Measurements from ENCODE around the gene RBMS3.

DNA sequence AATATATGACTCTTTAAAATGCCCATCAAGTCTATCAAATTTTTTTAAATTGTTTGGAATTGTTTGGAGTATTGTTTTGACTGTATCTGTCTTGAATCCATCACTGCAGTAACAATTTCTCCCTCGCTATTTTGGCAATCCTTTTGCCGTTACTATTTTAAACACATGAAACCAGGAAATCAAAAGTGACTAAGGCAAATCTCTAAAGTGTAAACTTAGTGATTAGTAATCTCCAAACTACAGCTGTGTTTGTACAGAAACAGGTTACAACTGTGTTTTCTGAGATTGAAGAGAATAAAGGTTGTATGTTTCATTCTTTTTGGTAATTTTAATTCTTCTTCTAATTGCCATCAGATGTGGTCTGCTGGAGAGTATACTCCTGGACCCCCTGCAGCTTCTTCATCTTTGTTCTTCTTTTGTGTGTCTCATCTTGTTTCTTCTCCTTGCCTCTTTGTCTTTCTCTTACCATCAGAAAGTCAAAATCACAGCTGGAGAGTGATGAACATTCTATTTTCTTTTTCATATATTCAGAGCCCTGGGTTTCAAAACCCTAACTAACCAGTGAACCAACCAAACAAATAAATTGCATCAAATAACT, 465.4 kb downstream of the RBMS3 start:
- TF ChIP-seq EP300 (IDR thresholded peaks at IDR 0.05) = no peak
- TF ChIP-seq, protein P1, sequence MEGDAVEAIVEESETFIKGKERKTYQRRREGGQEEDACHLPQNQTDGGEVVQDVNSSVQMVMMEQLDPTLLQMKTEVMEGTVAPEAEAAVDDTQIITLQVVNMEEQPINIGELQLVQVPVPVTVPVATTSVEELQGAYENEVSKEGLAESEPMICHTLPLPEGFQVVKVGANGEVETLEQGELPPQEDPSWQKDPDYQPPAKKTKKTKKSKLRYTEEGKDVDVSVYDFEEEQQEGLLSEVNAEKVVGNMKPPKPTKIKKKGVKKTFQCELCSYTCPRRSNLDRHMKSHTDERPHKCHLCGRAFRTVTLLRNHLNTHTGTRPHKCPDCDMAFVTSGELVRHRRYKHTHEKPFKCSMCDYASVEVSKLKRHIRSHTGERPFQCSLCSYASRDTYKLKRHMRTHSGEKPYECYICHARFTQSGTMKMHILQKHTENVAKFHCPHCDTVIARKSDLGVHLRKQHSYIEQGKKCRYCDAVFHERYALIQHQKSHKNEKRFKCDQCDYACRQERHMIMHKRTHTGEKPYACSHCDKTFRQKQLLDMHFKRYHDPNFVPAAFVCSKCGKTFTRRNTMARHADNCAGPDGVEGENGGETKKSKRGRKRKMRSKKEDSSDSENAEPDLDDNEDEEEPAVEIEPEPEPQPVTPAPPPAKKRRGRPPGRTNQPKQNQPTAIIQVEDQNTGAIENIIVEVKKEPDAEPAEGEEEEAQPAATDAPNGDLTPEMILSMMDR (IDR thresholded peaks at IDR 0.05) = no peak
